H9 (cell line): ENCODE data around the gene PIEZO2. TPM values are rescaled to one million over a fixed set of nuclear protein-coding genes. Genes with fewer than 3 reads are reported as not detected.

ENCODE experiments used
- DNase-seq: peaks from one replicate; pipeline ENCODE4 v3.0.0-alpha.2; 2017
- H2AFZ ChIP-seq: one replicate; pipeline ENCODE4 v1.6.1; 2013; ENCODE audit warnings: mild to moderate bottlenecking, low read length, control low read depth, moderate library complexity
- H2AK5ac ChIP-seq: 2 replicates; pipeline ENCODE4 v1.6.1; 2013; ENCODE audit warnings: low read length, control low read depth, mixed read lengths; ENCODE audit not compliant: insufficient read length
- H2BK120ac ChIP-seq: one replicate; pipeline ENCODE4 v1.6.1; 2013; ENCODE audit warnings: low read depth, mild to moderate bottlenecking, low read length, control low read depth, inconsistent platforms; ENCODE audit not compliant: poor library complexity, severe bottlenecking
- H2BK12ac ChIP-seq: 2 replicates; pipeline ENCODE4 v1.6.1; 2013; ENCODE audit warnings: low read length, control low read depth, mixed read lengths, low read depth; ENCODE audit not compliant: insufficient read length
- H2BK15ac ChIP-seq: 2 replicates; pipeline ENCODE4 v1.6.1; 2013; ENCODE audit warnings: low read depth, low read length, control low read depth
- H2BK20ac ChIP-seq: one replicate; pipeline ENCODE4 v1.6.1; 2013; ENCODE audit warnings: low read depth, mild to moderate bottlenecking, low read length, control low read depth, inconsistent platforms; ENCODE audit not compliant: poor library complexity, severe bottlenecking
- H2BK5ac ChIP-seq: 2 replicates; pipeline ENCODE4 v1.6.1; 2013; ENCODE audit warnings: low read length, control low read depth, mixed read lengths; ENCODE audit not compliant: insufficient read length
- H3K14ac ChIP-seq: 2 replicates; pipeline ENCODE4 v1.6.1; 2013; ENCODE audit warnings: low read length, control low read depth; ENCODE audit not compliant: insufficient read depth
- H3K18ac ChIP-seq: 2 replicates; pipeline ENCODE4 v1.6.1; 2013; ENCODE audit warnings: low read depth, mild to moderate bottlenecking, mixed read lengths, low read length, control low read depth; ENCODE audit not compliant: insufficient read length
- H3K23ac ChIP-seq: 2 replicates; pipeline ENCODE4 v1.6.1; 2013; ENCODE audit warnings: low read length, control low read depth, mixed read lengths, low read depth; ENCODE audit not compliant: insufficient read length
- H3K23me2 ChIP-seq: 2 replicates; pipeline ENCODE4 v1.6.1; 2013; ENCODE audit warnings: low read depth, mild to moderate bottlenecking, mixed read lengths, low read length, control low read depth; ENCODE audit not compliant: insufficient read length, poor library complexity, severe bottlenecking
- H3K27ac ChIP-seq: 2 replicates; pipeline ENCODE4 v1.5.1; 2013; ENCODE audit warnings: low read length, control low read depth, mixed read lengths, low read depth; ENCODE audit not compliant: insufficient read length
- H3K27me3 ChIP-seq: 2 replicates; pipeline ENCODE4 v1.6.1; 2013; ENCODE audit warnings: low read length, control low read depth, inconsistent platforms; ENCODE audit not compliant: insufficient read depth
- H3K4ac ChIP-seq: 2 replicates; pipeline ENCODE4 v1.6.1; 2013; ENCODE audit warnings: low read depth, mild to moderate bottlenecking, control low read depth, inconsistent platforms, low read length, moderate library complexity
- H3K4me1 ChIP-seq: 2 replicates; pipeline ENCODE4 v1.6.1; 2013; ENCODE audit warnings: low read length, control low read depth, inconsistent platforms; ENCODE audit not compliant: insufficient read depth
- H3K4me2 ChIP-seq: 2 replicates; pipeline ENCODE4 v1.6.1; 2013; ENCODE audit warnings: low read length, control low read depth, mixed read lengths; ENCODE audit not compliant: insufficient read length, insufficient read depth
- H3K56ac ChIP-seq: 2 replicates; pipeline ENCODE4 v1.6.1; 2013; ENCODE audit warnings: low read depth, mild to moderate bottlenecking, mixed read lengths, low read length, control low read depth; ENCODE audit not compliant: insufficient read length
- H3K79me1 ChIP-seq: 2 replicates; pipeline ENCODE4 v1.6.1; 2013; ENCODE audit warnings: low read depth, mild to moderate bottlenecking, moderate library complexity, low read length, control low read depth, inconsistent platforms; ENCODE audit not compliant: insufficient read depth, poor library complexity, severe bottlenecking
- H3K79me2 ChIP-seq: 2 replicates; pipeline ENCODE4 v1.6.1; 2013; ENCODE audit warnings: low read length, control low read depth, inconsistent platforms; ENCODE audit not compliant: insufficient read depth
- H3K9ac ChIP-seq: 2 replicates; pipeline ENCODE4 v1.6.1; 2013; ENCODE audit warnings: low read length, control low read depth, mixed read lengths; ENCODE audit not compliant: insufficient read length; ENCODE audit errors: extremely low read depth
- H3K9me3 ChIP-seq: one replicate; pipeline ENCODE4 v1.6.1; 2013; ENCODE audit warnings: low read depth, low read length, inconsistent platforms; ENCODE audit not compliant: control insufficient read depth
- H3T11ph ChIP-seq: one replicate; pipeline ENCODE4 v1.6.1; 2013; ENCODE audit warnings: mild to moderate bottlenecking, low read length, control low read depth, inconsistent platforms
- H4K20me1 ChIP-seq: one replicate; pipeline ENCODE4 v1.6.1; 2013; ENCODE audit not compliant: control insufficient read depth, insufficient read length, insufficient read depth
- H4K5ac ChIP-seq: 2 replicates; pipeline ENCODE4 v1.6.1; 2013; ENCODE audit warnings: low read depth, mild to moderate bottlenecking, mixed read lengths, low read length, control low read depth; ENCODE audit not compliant: insufficient read length
- H4K8ac ChIP-seq: replicated peaks from 2 replicates; pipeline ENCODE4 v1.6.1; 2013; ENCODE audit warnings: low read length, control low read depth, mixed read lengths, low read depth; ENCODE audit not compliant: insufficient read length
- H4K91ac ChIP-seq: 2 replicates; pipeline ENCODE4 v1.6.1; 2013; ENCODE audit warnings: low read depth, mild to moderate bottlenecking, moderate library complexity, mixed read lengths, low read length, control low read depth; ENCODE audit not compliant: insufficient read length
- H3K27ac Mint-ChIP-seq, 3 experiments: 2 replicates in 2 of 3; 3 replicates in 1 of 3; pipeline ENCODE4 v1.8.0; 2020 to 2021; ENCODE audit warnings: mixed read lengths in 3 of 3, mild to moderate bottlenecking in 1 of 3, moderate library complexity in 1 of 3
- H3K27me3 Mint-ChIP-seq: 2 replicates; pipeline ENCODE4 v1.8.0; 2021; ENCODE audit warnings: low read depth, mild to moderate bottlenecking, moderate library complexity, mixed read lengths
- H3K36me3 Mint-ChIP-seq, 3 experiments: 2 replicates in 2 of 3; 3 replicates in 1 of 3; pipeline ENCODE4 v1.8.0; 2020 to 2021; ENCODE audit warnings: low read depth in 3 of 3, mixed read lengths in 3 of 3; ENCODE audit not compliant: insufficient read depth in 1 of 3
- H3K4me1 Mint-ChIP-seq, 2 experiments: 2 replicates each; pipeline ENCODE4 v1.8.0; 2020; ENCODE audit warnings: mixed read lengths in 2 of 2
- H3K4me3 Mint-ChIP-seq, 2 experiments: 2 replicates in 1 of 2; 3 replicates in 1 of 2; pipeline ENCODE4 v1.8.0; 2020 to 2021; ENCODE audit warnings: mild to moderate bottlenecking in 2 of 2, mixed read lengths in 2 of 2, moderate library complexity in 1 of 2
- H3K9me3 Mint-ChIP-seq, 2 experiments: 2 replicates in 1 of 2; 3 replicates in 1 of 2; pipeline ENCODE4 v1.8.0; 2020; ENCODE audit warnings: mild to moderate bottlenecking in 2 of 2, mixed read lengths in 2 of 2, moderate library complexity in 1 of 2
- WGBS: extraction: QIAGEN DNeasy Blood & Tissue Kit; methylation state at CpG from one replicate; pipeline ENCODE4 v1.1.7; 2013; ENCODE audit warnings: missing lambda C conversion rate, low lambda C conversion rate, mixed read lengths; ENCODE audit not compliant: insufficient read length; ENCODE audit errors: extremely low coverage; 5-methylcytosine and 5-hydroxymethylcytosine counted together
- total RNA-seq: library from RNA; stranded (reverse); gene quantifications from 2 replicates; pipeline ENCODE4 v1.2.1, GENCODE V29; 2021
- TF ChIP-seq, protein P1 (sequence below): fragments of 200-600 bp; sonication (generic); conservative IDR thresholded peaks from 3 replicates; pipeline ENCODE4 v1.8.0; 2021; ENCODE audit warnings: antibody characterized with exemption, mild to moderate bottlenecking

Gene PIEZO2
- total RNA-seq, 1 experiment from 2014 or later = 3.9 TPM

DNA sequence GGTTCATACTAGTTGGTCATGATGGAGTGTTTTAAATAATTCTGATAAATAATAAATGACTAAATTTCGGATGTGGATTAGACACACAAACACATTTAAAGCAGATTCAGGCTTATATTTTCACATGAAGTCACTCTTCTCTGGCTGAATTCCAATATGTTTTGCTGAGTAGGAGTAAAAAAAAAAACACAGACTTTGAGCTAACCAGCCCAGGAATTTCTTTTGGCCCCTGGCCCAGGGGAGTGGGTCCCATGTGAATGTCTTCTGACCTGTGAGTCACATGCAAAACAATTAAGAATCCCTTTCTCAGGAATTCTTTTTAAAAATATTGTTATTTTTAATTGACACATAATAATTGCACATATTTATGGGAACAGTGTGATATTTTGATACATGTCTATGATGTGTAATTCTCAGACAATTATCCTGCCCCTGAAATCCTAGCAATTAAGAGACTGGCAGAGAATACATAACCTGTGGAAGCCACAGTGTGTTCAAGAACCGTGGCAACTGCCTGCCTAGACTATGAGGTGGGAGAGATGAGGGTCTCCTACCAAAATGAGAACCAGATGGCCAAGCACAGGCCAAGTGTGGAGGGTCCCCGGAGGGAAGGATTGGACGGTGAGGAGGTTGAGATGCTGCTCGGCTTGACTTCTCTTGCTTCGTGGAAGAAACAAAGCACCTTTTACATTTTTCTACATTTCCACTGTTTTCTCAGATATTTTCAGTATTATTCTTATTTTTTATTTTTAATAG is 236.4 kb downstream of the PIEZO2 start:
- no peak overlapping the region for H4K5ac ChIP-seq
- no peak overlapping the region for H2AK5ac ChIP-seq
- no peak overlapping the region for H4K91ac ChIP-seq
- H3K23me2 ChIP-seq = no peaks in the 10 kb centered on the region
- WGBS = no CpG with 5 or more reads among the region's 6 CpGs
- no peaks in the 10 kb centered on the region for H3K4me1 ChIP-seq
- H3K9me3 ChIP-seq = no peaks in the 10 kb centered on the region
- Mint-ChIP-seq H3K27ac (peak overlapping the region in 1 of 3 experiments; percentile 85; a peak in 2 of 7 replicates), H3K9me3 (no peaks in the 10 kb centered on the region), H3K36me3 (peaks cover 0 to 2% (median 0%) of the 10 kb centered on the region in 3 experiments; a peak in 2 of 7 replicates), H3K27me3 (no peaks in the 10 kb centered on the region), H3K4me1 (0 out of 4 replicates have a peak, but pooled peaks cover 0 to 2% of the 10 kb centered on the region in 2 experiments), H3K4me3 (no peak overlapping the region)
- H3K4me2 ChIP-seq = no peak overlapping the region
- no peak for DNase-seq
- H2BK12ac ChIP-seq = no peak overlapping the region
- H3K18ac ChIP-seq = no peak overlapping the region
- no peak overlapping the region for H2BK5ac ChIP-seq
- TF ChIP-seq, protein P1, sequence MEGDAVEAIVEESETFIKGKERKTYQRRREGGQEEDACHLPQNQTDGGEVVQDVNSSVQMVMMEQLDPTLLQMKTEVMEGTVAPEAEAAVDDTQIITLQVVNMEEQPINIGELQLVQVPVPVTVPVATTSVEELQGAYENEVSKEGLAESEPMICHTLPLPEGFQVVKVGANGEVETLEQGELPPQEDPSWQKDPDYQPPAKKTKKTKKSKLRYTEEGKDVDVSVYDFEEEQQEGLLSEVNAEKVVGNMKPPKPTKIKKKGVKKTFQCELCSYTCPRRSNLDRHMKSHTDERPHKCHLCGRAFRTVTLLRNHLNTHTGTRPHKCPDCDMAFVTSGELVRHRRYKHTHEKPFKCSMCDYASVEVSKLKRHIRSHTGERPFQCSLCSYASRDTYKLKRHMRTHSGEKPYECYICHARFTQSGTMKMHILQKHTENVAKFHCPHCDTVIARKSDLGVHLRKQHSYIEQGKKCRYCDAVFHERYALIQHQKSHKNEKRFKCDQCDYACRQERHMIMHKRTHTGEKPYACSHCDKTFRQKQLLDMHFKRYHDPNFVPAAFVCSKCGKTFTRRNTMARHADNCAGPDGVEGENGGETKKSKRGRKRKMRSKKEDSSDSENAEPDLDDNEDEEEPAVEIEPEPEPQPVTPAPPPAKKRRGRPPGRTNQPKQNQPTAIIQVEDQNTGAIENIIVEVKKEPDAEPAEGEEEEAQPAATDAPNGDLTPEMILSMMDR = no peak
- H2BK15ac ChIP-seq = no peak overlapping the region
- H2AFZ ChIP-seq = no peak overlapping the region
- H3K79me1 ChIP-seq = no peaks in the 10 kb centered on the region
- no peak overlapping the region for H2BK120ac ChIP-seq
- no peak overlapping the region for H3K23ac ChIP-seq
- H3T11ph ChIP-seq = no peak overlapping the region
- no peak overlapping the region for H3K14ac ChIP-seq
- H4K20me1 ChIP-seq = no peaks in the 10 kb centered on the region
- H3K4ac ChIP-seq = no peak overlapping the region
- H3K79me2 ChIP-seq = no peaks in the 10 kb centered on the region
- H3K27me3 ChIP-seq = no peaks in the 10 kb centered on the region
- no peak overlapping the region for H3K56ac ChIP-seq
- H3K27ac ChIP-seq = no peak overlapping the region
- H3K9ac ChIP-seq = no peak overlapping the region
- H4K8ac ChIP-seq = no peak overlapping the region
- no peak overlapping the region for H2BK20ac ChIP-seq
